Cardiac muscle cell (in vitro differentiated cells and primary cell): ENCODE data around the gene AQP2. TPM values are rescaled to one million over a fixed set of nuclear protein-coding genes. Genes with fewer than 3 reads are reported as not detected.
"Not testable (repeated sequence)": the region's sequence is repeated elsewhere in the genome, so short reads cannot be mapped to it uniquely, and the experiment has no call there.

Experiments used
- DNase-seq, 2 donors: peaks; one replicate each; pipeline versions ENCODE4 v3.0.0 to v3.0.0-alpha.2; 2010 to 2017; ENCODE audit warnings: low read depth in 1 of 2, low spot score in 1 of 2
- H3K27ac ChIP-seq: fragments of 200-600 bp; sonication (generic); 2 replicates; pipeline ENCODE4 v1.5.1; 2016
- H3K27me3 ChIP-seq: fragments of 200-600 bp; sonication (generic); 2 replicates; pipeline ENCODE4 v1.6.0; 2016; ENCODE audit warnings: control low read depth
- H3K36me3 ChIP-seq: fragments of 200-600 bp; sonication (generic); 2 replicates; pipeline ENCODE4 v1.5.1; 2016; ENCODE audit warnings: control low read depth
- H3K4me1 ChIP-seq: fragments of 200-600 bp; sonication (generic); 2 replicates; pipeline ENCODE4 v1.8.1; 2017; ENCODE audit warnings: low read depth, mild to moderate bottlenecking, mixed run types
- H3K4me3 ChIP-seq: fragments of 200-600 bp; sonication (generic); 2 replicates; pipeline ENCODE4 v1.5.1; 2016; ENCODE audit warnings: mild to moderate bottlenecking
- H3K9me3 ChIP-seq: fragments of 200-600 bp; sonication (generic); 2 replicates; pipeline ENCODE4 v1.5.1; 2017; ENCODE audit warnings: low read depth, mild to moderate bottlenecking, control low read depth
- CTCF ChIP-seq: IDR thresholded peaks from 2 replicates; pipeline ENCODE4 v1.5.1; 2012; ENCODE audit warnings: low read depth, mild to moderate bottlenecking, low read length
- polyA plus RNA-seq: library from polyadenylated mRNA; unstranded; fragments of >200 nt; fragmentation: Nextera tagmentation; extraction: Ambion mirVana; gene quantifications from 2 replicates; pipeline ENCODE4 v1.2.1, GENCODE V29; 2016
- total RNA-seq: library from RNA; depleted of rRNA; stranded (reverse); fragments of >200 nt; gene quantifications from 2 replicates; pipeline ENCODE4 v1.2.3, GENCODE V29; 2016

The AQP2 gene
- total and polyA plus RNA-seq, 2 experiments from 2014 or later, result not detected

- Histone ChIP-seq H3K4me3 (no peak overlapping the region), H3K4me1 (peaks cover 19% of the 10 kb centered on the region), H3K36me3 (peaks cover 26% of the 10 kb centered on the region), H3K27me3 (no peaks in the 10 kb centered on the region), H3K9me3 (no peaks in the 10 kb centered on the region), H3K27ac (no peak overlapping the region)
- TF ChIP-seq CTCF, result no peak
- no peak for DNase-seq
These were observed 37.2 kb downstream of the AQP2 start for GRCh38 chr12:49987625-49988303.

GRCh38 chr12:49989400-49989799 lies 38.9 kb downstream of the AQP2 start:
- H3K4me1 ChIP-seq, H3K27me3 ChIP-seq, H3K9me3 ChIP-seq, DNase-seq, H3K4me3 ChIP-seq, H3K27ac ChIP-seq: not testable (repeated sequence)
- H3K36me3 ChIP-seq, result peaks cover 29% of the 10 kb centered on the region

GRCh38 chr12:49990273-49990672 lies 39.7 kb downstream of the AQP2 start:
- H3K4me3 ChIP-seq, result no peak overlapping the region
- H3K27ac ChIP-seq, result no peak overlapping the region
- H3K4me1 ChIP-seq, result peaks cover 2% of the 10 kb centered on the region
- no peak for TF ChIP-seq CTCF
- peaks cover 38% of the 10 kb centered on the region for H3K36me3 ChIP-seq
- no peaks in the 10 kb centered on the region for H3K9me3 ChIP-seq
- H3K27me3 ChIP-seq, result no peaks in the 10 kb centered on the region
- DNase-seq, result peak in 1 of 2 donors; percentile 60

GRCh38 chr12:49998453-49998852 lies 47.9 kb downstream of the AQP2 start:
- H3K27me3 ChIP-seq, result no peaks in the 10 kb centered on the region
- H3K4me1 ChIP-seq, result no peaks in the 10 kb centered on the region
- DNase-seq, result no peak
- no peak overlapping the region for H3K4me3 ChIP-seq
- no peak overlapping the region for H3K27ac ChIP-seq
- no peaks in the 10 kb centered on the region for H3K9me3 ChIP-seq
- H3K36me3 ChIP-seq, result peaks cover 35% of the 10 kb centered on the region
- no peak for TF ChIP-seq CTCF

- H3K27ac ChIP-seq, result no peak overlapping the region
- no peak overlapping the region for H3K4me3 ChIP-seq
- peaks cover 9% of the 10 kb centered on the region for H3K36me3 ChIP-seq
- peak in 1 of 2 donors; percentile 67 for DNase-seq
- no peaks in the 10 kb centered on the region for H3K27me3 ChIP-seq
- no peaks in the 10 kb centered on the region for H3K9me3 ChIP-seq
- H3K4me1 ChIP-seq, result peaks cover 25% of the 10 kb centered on the region
- TF ChIP-seq CTCF, result no peak
These were observed 53.1 kb downstream of the AQP2 start for GRCh38 chr12:50003595-50003994.

- Histone ChIP-seq H3K27me3 (no peaks in the 10 kb centered on the region), H3K9me3 (no peaks in the 10 kb centered on the region), H3K36me3 (no peaks in the 10 kb centered on the region), H3K4me1 (peaks cover 25% of the 10 kb centered on the region), H3K27ac (no peak overlapping the region), H3K4me3 (no peak overlapping the region)
- no peak for DNase-seq
- TF ChIP-seq CTCF, result no peak
These were observed 54.2 kb downstream of the AQP2 start for GRCh38 chr12:50004696-50005095.
